ENCODE data around the gene MZT2A.
A peak's percentile ranks its signal among the peaks of the same experiment; 100 is the strongest.
"Not testable (repeated sequence)": the region's sequence is repeated elsewhere in the genome, so short reads cannot be mapped to it uniquely, and the experiment has no call there.

MZT2A gene

GRCh38 chr2:131490616-131491468, 1.4 kb downstream of the MZT2A start:
- peak; percentile 39 for DNase-seq

- no peak for DNase-seq
Observed at GRCh38 chr2:131488306-131489205, 3.6 kb downstream of the MZT2A start.

DNA sequence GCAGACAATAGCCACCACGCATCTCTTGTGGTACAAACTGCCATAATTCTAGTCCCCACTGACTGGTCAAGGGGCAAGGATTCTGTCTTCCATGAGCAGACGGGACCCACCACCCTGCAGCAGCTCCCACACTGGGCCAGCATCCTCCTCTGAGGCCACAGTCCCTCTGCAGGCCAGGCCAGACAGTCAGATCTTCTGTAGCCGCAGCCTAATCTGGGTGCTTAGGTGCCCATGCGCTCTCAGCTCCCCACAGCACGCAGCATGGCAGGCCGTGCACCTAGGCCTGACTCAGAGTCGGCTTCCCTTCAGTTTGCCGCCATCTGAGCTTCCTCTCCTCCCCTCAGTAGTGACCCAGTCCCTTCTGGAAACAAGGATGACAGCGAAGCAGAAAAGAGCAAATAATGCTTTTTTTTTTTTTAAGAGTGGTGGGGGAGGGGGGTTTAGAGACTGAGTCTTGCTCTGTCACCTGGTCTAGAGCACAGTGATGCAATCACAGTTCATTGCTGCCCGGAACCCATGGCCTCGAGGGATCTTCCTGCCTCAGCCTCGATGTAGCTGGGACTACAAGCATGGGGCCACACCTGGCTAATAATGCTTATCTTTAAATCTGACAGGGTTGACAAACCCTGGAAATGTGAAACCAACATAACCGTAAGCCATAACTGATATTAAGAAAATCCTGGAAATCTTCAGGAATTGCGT, 5.8 kb downstream of the MZT2A start:
- DNase-seq: not testable (repeated sequence)

GRCh38 chr2:131484906-131485460, 7.2 kb downstream of the MZT2A start:
- not testable (repeated sequence) for DNase-seq

DNA sequence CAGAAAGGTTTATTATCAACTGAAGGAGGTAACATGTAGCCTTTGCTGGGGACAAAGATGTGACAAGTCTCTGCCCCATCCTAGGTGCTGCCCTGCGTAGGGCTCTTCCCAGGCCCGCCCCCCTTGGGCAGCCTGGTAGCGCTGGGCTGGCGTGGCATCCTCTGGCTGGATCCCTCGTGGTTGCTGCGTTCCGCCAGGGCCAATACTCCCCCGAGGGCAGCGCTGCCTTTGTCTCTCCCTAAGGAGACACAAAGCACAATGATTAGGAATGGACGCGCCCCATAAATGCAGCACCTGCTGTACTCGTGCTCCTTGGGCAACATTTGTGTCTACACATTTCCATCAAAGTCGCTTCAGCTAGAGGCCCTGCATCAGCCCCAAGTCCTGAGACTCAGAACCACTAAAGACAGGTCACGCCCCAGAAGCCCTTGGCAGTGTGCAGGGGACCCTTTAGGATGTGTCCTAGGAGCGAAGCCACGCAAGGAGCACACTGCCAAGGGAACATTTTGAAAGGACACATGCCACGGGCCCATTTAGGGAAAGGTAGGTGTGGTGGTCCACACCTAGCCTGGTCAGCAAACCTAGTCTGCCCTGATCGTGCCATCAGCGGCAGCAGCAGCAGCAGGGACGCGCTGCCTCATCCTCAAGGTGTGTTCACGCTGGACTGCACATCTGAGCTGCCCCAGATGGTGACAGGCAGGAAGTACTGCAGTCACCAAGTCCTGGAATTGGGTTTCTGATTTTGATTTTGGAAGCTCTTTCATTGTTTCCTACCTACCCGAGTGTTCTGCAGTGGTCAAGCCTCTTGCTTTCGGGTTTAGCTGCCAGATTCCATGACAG, 8.0 kb downstream of the MZT2A start:
- DNase-seq: not testable (repeated sequence)

GRCh38 chr2:131482506-131483155, 9.6 kb downstream of the MZT2A start:
- not testable (repeated sequence) for DNase-seq

DNA sequence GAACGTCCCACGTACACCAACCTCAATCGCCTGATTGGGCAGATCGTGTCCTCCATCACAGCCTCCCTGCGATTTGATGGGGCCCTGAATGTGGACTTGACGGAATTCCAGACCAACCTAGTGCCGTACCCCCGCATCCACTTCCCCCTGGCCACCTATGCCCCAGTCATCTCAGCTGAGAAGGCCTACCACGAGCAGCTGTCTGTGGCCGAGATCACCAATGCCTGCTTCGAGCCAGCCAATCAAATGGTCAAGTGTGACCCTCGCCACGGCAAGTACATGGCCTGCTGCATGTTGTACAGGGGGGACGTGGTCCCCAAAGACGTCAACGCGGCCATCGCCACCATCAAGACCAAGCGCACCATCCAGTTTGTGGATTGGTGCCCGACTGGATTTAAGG, 11.8 kb downstream of the MZT2A start:
- not testable (repeated sequence) for DNase-seq

GRCh38 chr2:131478850-131479461, 13.2 kb downstream of the MZT2A start:
- DNase-seq: not testable (repeated sequence)

GRCh38 chr2:131478074-131478849, 13.9 kb downstream of the MZT2A start:
- not testable (repeated sequence) for DNase-seq

- not testable (repeated sequence) for DNase-seq
Observed at GRCh38 chr2:131477227-131477626, 15.0 kb downstream of the MZT2A start.

GRCh38 chr2:131476363-131476762, 15.8 kb downstream of the MZT2A start:
- DNase-seq: not testable (repeated sequence)

DNA sequence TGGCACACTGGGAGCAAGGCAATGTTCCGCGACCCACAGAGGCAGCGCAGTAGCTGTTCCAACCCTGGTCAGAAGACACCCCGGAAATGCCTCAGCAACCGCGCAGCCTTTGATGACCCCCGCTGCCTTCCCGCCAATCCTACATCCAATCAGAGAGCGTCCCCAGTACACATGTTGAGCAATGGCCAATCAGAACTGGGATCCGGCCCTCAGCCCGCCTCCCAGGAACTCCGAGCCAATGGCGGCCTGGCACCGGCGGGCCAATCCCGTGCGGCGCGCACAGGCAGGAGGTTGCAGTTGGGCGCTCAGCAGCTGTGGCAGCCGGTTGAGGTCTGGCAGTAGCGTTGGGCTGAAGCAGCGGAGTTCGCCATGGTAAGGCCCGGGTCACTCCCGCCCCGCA, 16.4 kb downstream of the MZT2A start, which contains the start of gene TUBA3D:
TSS of gene TUBA3D (plus strand) at position 289 of the 400 bp plus-strand sequence. CDS start at position 370, 81 bp downstream.
- DNase-seq: no peak

GRCh38 chr2:131473266-131473665, 18.9 kb downstream of the MZT2A start:
- DNase-seq: not testable (repeated sequence)

DNA sequence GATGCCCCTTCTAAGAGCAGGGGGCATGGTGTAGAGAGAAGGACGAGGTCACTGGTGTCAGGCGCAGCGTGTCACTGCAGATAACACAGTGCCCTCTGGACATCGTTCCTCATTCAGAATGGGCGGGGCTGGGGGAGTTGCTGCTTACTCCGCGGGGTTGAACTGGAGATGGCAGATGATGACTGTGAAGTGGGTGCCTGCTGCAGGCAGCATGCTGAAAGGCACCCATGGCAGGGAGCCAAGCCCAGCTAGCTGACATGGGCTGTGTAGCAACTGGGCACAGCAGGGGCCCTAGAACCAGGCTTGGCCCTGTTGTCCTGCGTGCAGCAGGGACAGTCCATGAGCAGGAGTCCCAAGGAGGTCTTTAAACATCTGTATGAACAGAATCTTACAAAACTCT, 20.6 kb downstream of the MZT2A start:
- DNase-seq: not testable (repeated sequence)

- not testable (repeated sequence) for DNase-seq
Observed at GRCh38 chr2:131470944-131471343, 21.3 kb downstream of the MZT2A start.

GRCh38 chr2:131467722-131468121, 24.5 kb downstream of the MZT2A start:
- DNase-seq: not testable (repeated sequence)

GRCh38 chr2:131454914-131455313, 37.3 kb downstream of the MZT2A start:
- not testable (repeated sequence) for DNase-seq

GRCh38 chr2:131451265-131451949, 40.8 kb downstream of the MZT2A start:
- DNase-seq: not testable (repeated sequence)

DNA sequence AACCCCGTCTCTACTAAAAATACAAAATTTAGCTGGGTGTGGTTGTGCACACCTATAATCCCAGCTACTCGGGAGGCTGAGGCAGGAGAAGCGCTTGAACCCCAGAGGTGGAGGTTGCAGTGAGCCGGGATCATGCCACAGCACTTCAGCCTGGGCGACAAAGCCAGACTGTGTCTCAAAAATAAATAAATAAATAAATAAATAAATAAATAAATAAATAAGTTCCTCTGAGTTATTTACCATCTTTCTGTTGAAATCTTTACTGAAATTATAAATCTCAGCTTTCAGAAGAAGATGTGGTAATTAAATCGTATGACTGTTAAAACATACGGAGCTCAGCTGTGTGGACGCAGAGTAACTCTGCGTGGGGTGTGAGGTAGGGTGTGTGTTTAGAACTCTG, 44.2 kb downstream of the MZT2A start:
- not testable (repeated sequence) for DNase-seq

Data from activated CD4-positive, CD25-positive, alpha-beta regulatory T cell treated with anti-CD3 and anti-CD28 coated beads, Interleukin-2, amount 50 U/mL, for 72 hours (primary cell).